ENCODE results near the gene EXOC8. TPM values are rescaled to one million over a fixed set of nuclear protein-coding genes. Genes with fewer than 3 reads are reported as not detected.

The EXOC8 gene
- total RNA-seq, 2 donors from 2014 or later: 10.6 to 12.9 TPM

- Histone ChIP-seq H3K27me3 (no peaks in the 10 kb centered on the region), H3K4me1 (peaks cover 41% of the 10 kb centered on the region), H3K4me3 (no peak overlapping the region), H3K36me3 (replicated peaks in 1 of 2; ENCODE audit: insufficient read depth in 1 of 2, low read depth in 2 of 2) (no peaks in the 10 kb centered on the region), H3K27ac (no peak overlapping the region), H3K9me3 (no peaks in the 10 kb centered on the region)
- ATAC-seq (no peak), DNase-seq (no peak)
- intact Hi-C loops (cut with DNase I): no loop called here
- WGBS, 2 donors: 64 to 78% methylated on average over 1 of the region's 1 CpG
- no peak for TF ChIP-seq CTCF (IDR thresholded peaks at IDR 0.05)
- TF ChIP-seq POLR2A (IDR thresholded peaks at IDR 0.05): no peak
These were observed 4.9 kb downstream of the EXOC8 start for GRCh38 chr1:231332761-231333160.

GRCh38 chr1:231329483-231329882, 8.2 kb downstream of the EXOC8 start:
- intact Hi-C loops (cut with DNase I): no loop called here
- Histone ChIP-seq H3K4me1 (peaks cover 31% of the 10 kb centered on the region), H3K27ac (no peak overlapping the region), H3K9me3 (no peaks in the 10 kb centered on the region), H3K27me3 (no peaks in the 10 kb centered on the region), H3K4me3 (no peak overlapping the region), H3K36me3 (replicated peaks in 1 of 2; ENCODE audit: insufficient read depth in 1 of 2, low read depth in 2 of 2) (no peaks in the 10 kb centered on the region)
- TF ChIP-seq CTCF (IDR thresholded peaks at IDR 0.05) (no peak), POLR2A (IDR thresholded peaks at IDR 0.05) (no peak)
- WGBS, 2 donors: 88 to 92% methylated on average over 7 of the region's 7 CpGs
- ATAC-seq: no peak
- no peak for DNase-seq

GRCh38 chr1:231327617-231328016, 10.0 kb downstream of the EXOC8 start:
- ATAC-seq: no peak
- WGBS, 2 donors: 67 to 76% methylated on average over 5 of the region's 5 CpGs
- Histone ChIP-seq H3K4me1 (peaks cover 13% of the 10 kb centered on the region), H3K4me3 (no peak overlapping the region), H3K27ac (no peak overlapping the region), H3K36me3 (replicated peaks in 1 of 2; ENCODE audit: insufficient read depth in 1 of 2, low read depth in 2 of 2) (no peaks in the 10 kb centered on the region), H3K27me3 (no peaks in the 10 kb centered on the region), H3K9me3 (no peaks in the 10 kb centered on the region)
- intact Hi-C loops (cut with DNase I): no loop called here
- no peak for DNase-seq
- TF ChIP-seq POLR2A (IDR thresholded peaks at IDR 0.05): no peak

GRCh38 chr1:231326248-231326647, 11.4 kb downstream of the EXOC8 start:
- no peak for DNase-seq
- H3K36me3 ChIP-seq (replicated peaks in 1 of 2; ENCODE audit: insufficient read depth in 1 of 2, low read depth in 2 of 2): no peaks in the 10 kb centered on the region
- no peak overlapping the region for H3K4me3 ChIP-seq
- H3K27me3 ChIP-seq: no peaks in the 10 kb centered on the region
- H3K9me3 ChIP-seq: no peaks in the 10 kb centered on the region
- no peak overlapping the region for H3K27ac ChIP-seq
- 8 to 15% methylated on average over 1 of the region's 1 CpG for WGBS, 2 donors
- H3K4me1 ChIP-seq: peaks cover 11% of the 10 kb centered on the region
- no peak for ATAC-seq
- no peak for TF ChIP-seq POLR2A (IDR thresholded peaks at IDR 0.05)
- TF ChIP-seq CTCF (IDR thresholded peaks at IDR 0.05): no peak
- intact Hi-C loops (cut with DNase I): no loop called here

- Histone ChIP-seq H3K36me3 (replicated peaks in 1 of 2; ENCODE audit: insufficient read depth in 1 of 2, low read depth in 2 of 2) (no peaks in the 10 kb centered on the region), H3K27ac (no peak overlapping the region), H3K4me3 (no peak overlapping the region), H3K4me1 (peaks cover 11% of the 10 kb centered on the region), H3K27me3 (no peaks in the 10 kb centered on the region), H3K9me3 (no peaks in the 10 kb centered on the region)
- WGBS, 2 donors: 79 to 86% methylated on average over 5 of the region's 5 CpGs
- ATAC-seq (no peak), DNase-seq (no peak)
- TF ChIP-seq CTCF (IDR thresholded peaks at IDR 0.05) (no peak), POLR2A (IDR thresholded peaks at IDR 0.05) (no peak)
- intact Hi-C loops (cut with DNase I): no loop called here
These were observed 13.0 kb downstream of the EXOC8 start for GRCh38 chr1:231324660-231325059.

Data from body of pancreas (tissue), 4 donors.